Measurements from ENCODE around the gene MEIKIN.

DNA sequence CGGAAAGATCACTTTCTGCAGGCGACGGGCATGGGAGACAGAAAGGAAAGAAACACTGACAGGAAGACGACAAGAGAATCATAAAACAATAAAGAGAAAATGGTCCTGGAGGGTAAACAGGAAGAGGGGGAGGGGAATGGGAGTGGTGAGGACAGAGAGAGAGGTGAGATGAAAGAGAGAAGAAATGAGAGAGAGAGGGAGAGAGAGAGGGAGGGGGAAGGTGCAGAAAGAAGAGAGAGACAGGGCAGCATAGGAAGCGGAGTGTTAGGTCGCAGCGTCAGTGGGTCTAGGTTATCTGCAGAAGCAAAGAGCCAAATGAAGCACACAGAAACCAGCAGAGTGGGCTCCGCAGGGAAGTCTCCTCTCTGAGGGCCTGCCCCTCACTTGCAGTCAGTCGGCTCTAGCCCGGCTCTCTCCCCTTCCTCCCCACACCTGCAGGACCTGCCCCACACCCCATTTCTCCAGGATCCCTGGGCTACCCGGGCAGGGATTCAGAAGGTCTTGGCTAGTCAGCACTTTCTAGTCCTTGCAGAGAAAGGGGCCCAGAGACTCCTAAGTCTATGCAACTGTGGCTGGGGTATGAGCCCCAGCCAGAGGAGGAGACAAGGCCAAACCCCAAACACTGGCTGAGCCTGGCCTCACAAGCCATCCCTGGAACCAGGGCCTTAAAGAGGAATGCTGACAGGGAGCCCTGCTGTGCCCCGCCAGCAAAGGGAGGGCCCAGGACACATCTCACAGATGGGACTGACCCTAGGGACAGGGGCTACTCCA is 29.7 kb upstream of the MEIKIN start:
- TF ChIP-seq SP1 (IDR thresholded peaks at IDR 0.05) (no peak), BHLHE40 (IDR thresholded peaks at IDR 0.05; ENCODE audit: borderline replicate concordance) (no peak), FOXM1 (IDR thresholded peaks at IDR 0.05; ENCODE audit: borderline replicate concordance) (no peak), ELF4 (IDR thresholded peaks at IDR 0.05) (no peak), FOXK2 (IDR thresholded peaks at IDR 0.05) (no peak), CTBP1 (IDR thresholded peaks at IDR 0.05; ENCODE audit: borderline replicate concordance) (no peak), SUZ12 (IDR thresholded peaks at IDR 0.05) (no peak), FOXA1 (IDR thresholded peaks at IDR 0.05) (no peak), LEF1 (IDR thresholded peaks at IDR 0.05; ENCODE audit: borderline replicate concordance) (no peak), ZNF384 (IDR thresholded peaks at IDR 0.05) (no peak)
- TF ChIP-seq, protein P1, sequence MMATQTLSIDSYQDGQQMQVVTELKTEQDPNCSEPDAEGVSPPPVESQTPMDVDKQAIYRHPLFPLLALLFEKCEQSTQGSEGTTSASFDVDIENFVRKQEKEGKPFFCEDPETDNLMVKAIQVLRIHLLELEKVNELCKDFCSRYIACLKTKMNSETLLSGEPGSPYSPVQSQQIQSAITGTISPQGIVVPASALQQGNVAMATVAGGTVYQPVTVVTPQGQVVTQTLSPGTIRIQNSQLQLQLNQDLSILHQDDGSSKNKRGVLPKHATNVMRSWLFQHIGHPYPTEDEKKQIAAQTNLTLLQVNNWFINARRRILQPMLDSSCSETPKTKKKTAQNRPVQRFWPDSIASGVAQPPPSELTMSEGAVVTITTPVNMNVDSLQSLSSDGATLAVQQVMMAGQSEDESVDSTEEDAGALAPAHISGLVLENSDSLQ (IDR thresholded peaks at IDR 0.05), result no peak

Data from HEK293T (cell line).